H1 (cell line): ENCODE results near the gene CACNA2D3. TPM values are rescaled to one million over a fixed set of nuclear protein-coding genes. Genes with fewer than 3 reads are reported as not detected.

Source experiments
- CBX5 ChIP-seq: fragments of 300-800, 300-1000 bp; sonication (generic); IDR thresholded peaks from 2 replicates; pipeline ENCODE4 v1.7.1; 2016; ENCODE audit warnings: antibody characterized with exemption, low read length, low read depth
- CHD2 ChIP-seq: IDR thresholded peaks from 2 replicates; pipeline ENCODE4 v1.6.1; 2012; ENCODE audit warnings: low read length, improper control_type of control experiment
- KDM4A ChIP-seq: IDR thresholded peaks from one replicate; pipeline ENCODE4 v1.7.1; 2012; ENCODE audit warnings: low read depth, mild to moderate bottlenecking, moderate library complexity, low read length, inconsistent platforms; ENCODE audit not compliant: severe bottlenecking
- RNF2 ChIP-seq: fragments of 200-900, 300-1000 bp; sonication (generic); IDR thresholded peaks from 2 replicates; pipeline ENCODE4 v1.7.1; 2016; ENCODE audit warnings: borderline replicate concordance, low read depth, mild to moderate bottlenecking, antibody characterized with exemption, low read length; ENCODE audit not compliant: poor library complexity, severe bottlenecking; ENCODE audit errors: missing control alignments
- SIX5 ChIP-seq: IDR thresholded peaks from 2 replicates; pipeline ENCODE4 v1.6.1; 2011; ENCODE audit warnings: mild to moderate bottlenecking, low read depth, low read length
- SP4 ChIP-seq: IDR thresholded peaks from 2 replicates; pipeline ENCODE4 v1.6.1; 2012; ENCODE audit warnings: low read length, inconsistent platforms
- SUZ12 ChIP-seq: fragments of 200-600 bp; sonication (generic); IDR thresholded peaks from 2 replicates; pipeline ENCODE4 v1.6.1; 2012; ENCODE audit warnings: mild to moderate bottlenecking, inconsistent platforms, low read length, moderate library complexity, mixed read lengths
- USF2 ChIP-seq: IDR thresholded peaks from 2 replicates; pipeline ENCODE4 v1.6.1; 2011; ENCODE audit warnings: low read length, improper control_type of control experiment
- ZNF274 ChIP-seq: IDR thresholded peaks from 2 replicates; pipeline ENCODE4 v1.7.0; 2012; ENCODE audit warnings: low read length, borderline replicate concordance; ENCODE audit errors: extremely low read depth
- polyA plus RNA-seq, 7 experiments: library from polyadenylated mRNA; depleted of rRNA in 3 of 7; stranded (reverse) in 5 of 7; unstranded in 2 of 7; fragments of >200 nt in 5 of 7; fragments of 200-250 nt in 2 of 7; gene quantifications; 1 replicate in 5 of 7; 2 replicates in 1 of 7; 4 replicates in 1 of 7; pipeline versions ENCODE4 v1.2.1 to v1.2.3, GENCODE V29; 2011 to 2013; ENCODE audit warnings: missing spikeins in 2 of 7, mixed read lengths in 2 of 7
- total RNA-seq: library from RNA; stranded (reverse); fragmentation: NEBNext Ultra II Directional; extraction: Animal tissue kit (Norgen Biotek cat#: 25700); gene quantifications from 2 replicates; pipeline ENCODE4 v1.2.1, GENCODE V29; 2021

The CACNA2D3 gene
- total and polyA plus RNA-seq, 2 of the 8 experiments (the other 6 are each of a cell fraction or from before 2014, with no cell fraction given): 1.5 to 1.8 TPM

DNA sequence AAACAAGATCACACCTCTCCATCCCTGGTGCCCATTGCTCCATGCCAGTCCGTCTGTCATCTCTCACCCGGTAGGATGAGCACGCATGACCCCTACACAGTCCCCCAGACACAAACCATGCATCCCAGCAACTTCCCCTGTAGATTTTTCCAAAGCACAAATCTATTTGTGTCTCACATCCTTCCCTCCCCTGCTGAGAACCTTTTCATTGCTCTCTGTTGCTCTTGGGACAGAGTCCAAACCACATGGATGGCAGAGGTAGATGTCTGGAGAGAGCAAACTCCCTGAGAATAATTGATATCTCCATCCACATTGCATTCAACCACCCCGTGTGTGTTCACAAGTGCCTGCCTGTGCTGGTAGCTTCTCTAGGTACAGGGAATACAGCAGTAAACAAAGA is 835.4 kb downstream of the CACNA2D3 start (continued):
- no peak for TF ChIP-seq KDM4A
- TF ChIP-seq CBX5: no peak
- TF ChIP-seq ZNF274: no peak
- no peak for TF ChIP-seq SP4
- no peak for TF ChIP-seq USF2
- no peak for TF ChIP-seq CHD2
- no peak for TF ChIP-seq SUZ12
- TF ChIP-seq SIX5: no peak
- TF ChIP-seq RNF2: no peak
